NCI-H1105 treated with DMSO at 0.1 percent for 48 hours (cell line): ENCODE results near the gene HAO2.
A peak's percentile ranks its signal among the peaks of the same experiment; 100 is the strongest.

ENCODE experiments used
- DNase-seq: peaks from one replicate; lab custom pipeline; 2025; lab: John Stamatoyannopoulos, UW

HAO2 gene

GRCh38 chr1:119380983-119381662 lies 12.5 kb downstream of the HAO2 start:
- no peak for DNase-seq

DNA sequence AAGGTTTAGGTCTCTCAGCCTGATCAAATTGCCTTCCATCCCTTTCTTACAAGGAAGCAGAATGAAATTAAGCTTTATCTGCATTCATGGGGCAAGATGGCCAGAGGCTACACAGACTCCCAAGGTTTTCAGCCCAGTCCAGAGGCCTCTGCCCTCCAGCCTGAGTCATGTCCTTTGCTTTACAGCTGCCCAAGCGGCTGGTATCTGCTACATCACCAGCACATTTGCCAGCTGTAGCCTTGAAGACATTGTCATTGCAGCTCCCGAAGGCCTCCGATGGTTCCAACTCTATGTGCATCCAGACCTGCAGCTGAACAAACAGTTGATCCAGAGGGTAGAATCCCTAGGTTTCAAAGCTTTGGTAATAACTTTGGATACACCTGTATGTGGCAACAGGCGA lies 16.0 kb downstream of the HAO2 start:
- no peak for DNase-seq

DNA sequence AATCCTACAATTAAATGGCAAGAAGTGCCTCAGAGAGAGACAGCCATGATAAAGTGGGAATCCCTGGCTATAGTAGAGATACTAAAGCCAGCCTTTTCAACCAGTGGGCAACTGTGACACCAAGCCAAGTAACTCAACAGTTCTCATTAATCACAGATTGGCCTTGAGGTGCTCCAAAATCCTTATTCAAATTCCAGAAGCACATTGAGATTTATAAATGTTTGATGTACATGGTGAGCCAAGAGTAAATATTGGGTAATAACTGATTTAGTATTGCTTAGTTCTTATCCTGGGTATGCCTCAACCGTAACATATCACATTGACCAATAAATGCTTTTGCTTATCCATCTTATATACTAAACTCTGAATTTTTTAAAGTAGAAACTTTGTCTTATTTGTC lies 17.1 kb downstream of the HAO2 start:
- DNase-seq, result no peak

- DNase-seq, result no peak
Measured at GRCh38 chr1:119387858-119388257, 19.3 kb downstream of the HAO2 start.

GRCh38 chr1:119388450-119388849 lies 19.9 kb downstream of the HAO2 start:
- no peak for DNase-seq

DNA sequence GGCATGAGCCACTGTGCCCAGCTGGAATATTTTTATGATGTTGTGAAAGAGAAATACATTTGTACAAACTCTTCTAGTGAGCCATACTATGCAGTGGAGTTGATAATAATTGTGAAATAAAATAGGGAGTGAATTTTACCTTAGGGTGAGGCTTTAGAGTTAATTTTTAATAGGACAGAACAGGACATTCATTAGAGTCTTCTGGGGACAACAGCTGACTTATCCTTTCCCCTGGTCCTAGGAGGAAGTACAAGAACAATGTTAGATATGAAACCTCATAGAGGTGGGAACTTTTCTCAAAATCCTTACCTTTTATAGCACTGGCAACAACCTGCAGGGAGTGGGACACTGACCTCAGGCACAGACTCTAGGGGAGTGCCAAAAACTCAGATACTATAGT lies 21.9 kb downstream of the HAO2 start:
- DNase-seq, result no peak

DNA sequence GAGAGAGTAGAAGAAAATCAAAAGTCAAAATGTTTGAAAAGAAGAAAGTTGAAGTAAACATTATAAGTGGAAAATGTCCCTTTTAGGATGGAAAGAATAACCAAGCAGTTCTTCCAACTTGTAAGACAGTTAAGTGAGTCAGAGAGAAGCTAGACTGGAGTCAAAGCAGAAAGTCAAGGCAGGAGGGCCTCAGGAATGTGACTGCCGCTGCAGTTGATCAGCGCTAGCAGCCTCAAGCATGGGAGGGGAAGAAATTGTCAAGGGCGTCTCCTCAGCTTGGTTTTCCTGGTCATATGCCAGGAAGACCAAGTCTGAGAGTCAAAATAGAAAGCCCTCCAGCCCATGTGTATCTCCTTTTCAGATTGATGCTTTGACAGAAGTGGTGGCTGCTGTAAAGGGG lies 23.2 kb downstream of the HAO2 start:
- DNase-seq, result no peak

- no peak for DNase-seq
Measured at GRCh38 chr1:119394085-119394484, 25.5 kb downstream of the HAO2 start.

DNA sequence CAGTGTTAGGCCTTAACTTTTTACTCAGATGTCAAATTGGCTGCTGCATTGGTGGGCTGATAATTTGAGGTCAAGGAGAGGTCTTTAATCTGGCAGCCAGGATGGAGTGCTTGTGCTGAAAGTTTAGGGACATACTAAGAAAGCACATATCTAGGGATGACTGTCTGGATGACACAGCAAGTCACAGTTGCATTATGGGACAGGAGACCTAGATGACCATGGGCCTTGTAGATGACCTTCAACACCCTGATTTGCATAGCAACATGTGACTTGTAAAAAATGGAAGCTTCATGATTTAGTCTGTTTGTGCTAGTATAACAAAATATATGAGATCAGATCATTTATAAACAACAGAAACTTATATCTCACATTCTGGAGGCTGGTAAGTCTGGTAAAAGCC lies 28.4 kb downstream of the HAO2 start:
- DNase-seq, result no peak

DNA sequence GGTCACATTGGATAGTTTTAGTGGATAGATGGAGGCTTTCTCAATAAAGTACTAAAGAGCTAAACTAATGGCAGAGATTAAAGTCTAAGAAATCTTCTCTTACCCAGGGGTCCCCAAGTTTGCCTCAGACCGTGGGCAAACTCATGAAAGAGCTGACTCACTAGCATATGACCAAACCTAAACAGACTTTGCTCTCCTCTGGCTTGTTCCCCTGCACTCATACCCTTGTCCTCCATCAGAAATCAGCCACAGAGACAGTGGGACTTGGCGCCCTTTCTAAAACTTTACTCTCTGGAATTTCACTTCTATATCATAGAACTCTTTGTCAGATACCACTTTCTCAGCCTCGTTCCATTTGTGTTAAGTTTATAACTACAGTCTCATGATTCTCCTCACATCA lies 29.4 kb downstream of the HAO2 start:
- no peak for DNase-seq

- no peak for DNase-seq
Measured at GRCh38 chr1:119404736-119405135, 36.2 kb downstream of the HAO2 start.

DNA sequence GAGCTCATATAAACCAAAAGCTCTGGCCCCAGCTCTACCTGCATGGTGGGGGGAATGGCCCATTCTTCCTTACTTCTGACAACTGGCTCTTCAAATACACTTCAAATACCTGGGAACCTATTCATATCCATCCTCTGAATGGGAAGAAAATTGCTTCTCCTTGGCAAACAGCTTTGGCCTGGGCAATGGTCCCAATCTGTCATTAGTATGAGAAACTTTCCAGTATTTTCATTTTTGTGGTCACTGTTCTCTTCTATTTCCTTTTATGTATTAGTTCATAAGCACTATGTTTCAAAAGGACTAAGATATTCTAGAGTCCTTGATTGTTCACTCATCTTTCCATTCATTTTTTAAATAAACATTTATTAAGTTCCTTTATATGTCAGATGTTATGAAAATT lies 41.1 kb downstream of the HAO2 start:
- DNase-seq, result peak; percentile 96

DNA sequence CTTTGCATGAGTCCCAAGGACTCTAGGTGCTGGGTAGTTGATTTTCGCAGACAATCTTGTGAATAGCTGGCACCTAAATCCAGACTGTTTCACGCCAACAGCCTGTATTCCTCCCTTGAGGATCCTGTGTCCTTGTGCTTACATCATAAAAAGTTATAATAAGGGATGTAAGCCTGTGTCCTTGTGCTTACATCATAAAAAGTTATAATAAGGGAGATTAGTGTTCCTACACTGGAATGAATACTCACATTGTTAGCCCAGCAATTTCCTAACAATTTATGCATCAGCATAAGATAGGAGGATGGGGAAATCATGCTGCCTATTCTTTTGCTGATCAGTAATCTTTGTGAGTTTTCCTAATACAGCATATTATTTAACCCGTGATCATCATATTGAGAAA lies 42.4 kb downstream of the HAO2 start:
- DNase-seq, result no peak

DNA sequence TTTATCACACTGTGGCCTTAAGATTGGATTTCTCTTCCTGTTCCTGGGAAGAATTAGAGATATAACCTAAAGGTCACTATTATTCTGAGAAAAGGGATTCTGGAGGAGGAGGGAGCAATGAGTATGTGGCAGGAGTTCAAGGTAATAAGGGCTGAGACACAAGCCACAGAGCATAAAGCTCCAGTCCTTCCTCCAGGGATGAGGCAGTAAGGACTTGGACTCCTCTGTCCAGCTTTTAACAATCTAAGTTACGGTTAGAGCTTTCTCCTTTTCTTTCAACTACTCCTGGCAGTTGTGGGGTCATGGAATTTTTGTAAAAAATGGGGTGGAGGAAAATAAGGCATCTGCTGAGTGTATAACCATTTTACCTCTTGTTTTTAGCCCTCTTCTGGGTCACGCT lies 46.4 kb downstream of the HAO2 start, which contains the start of gene HSD3B2:
Gene HSD3B2 (plus strand): TSS at position 201 of the 400 bp plus-strand sequence. CDS start 270 bp downstream, outside the sequence.
- DNase-seq, result no peak

DNA sequence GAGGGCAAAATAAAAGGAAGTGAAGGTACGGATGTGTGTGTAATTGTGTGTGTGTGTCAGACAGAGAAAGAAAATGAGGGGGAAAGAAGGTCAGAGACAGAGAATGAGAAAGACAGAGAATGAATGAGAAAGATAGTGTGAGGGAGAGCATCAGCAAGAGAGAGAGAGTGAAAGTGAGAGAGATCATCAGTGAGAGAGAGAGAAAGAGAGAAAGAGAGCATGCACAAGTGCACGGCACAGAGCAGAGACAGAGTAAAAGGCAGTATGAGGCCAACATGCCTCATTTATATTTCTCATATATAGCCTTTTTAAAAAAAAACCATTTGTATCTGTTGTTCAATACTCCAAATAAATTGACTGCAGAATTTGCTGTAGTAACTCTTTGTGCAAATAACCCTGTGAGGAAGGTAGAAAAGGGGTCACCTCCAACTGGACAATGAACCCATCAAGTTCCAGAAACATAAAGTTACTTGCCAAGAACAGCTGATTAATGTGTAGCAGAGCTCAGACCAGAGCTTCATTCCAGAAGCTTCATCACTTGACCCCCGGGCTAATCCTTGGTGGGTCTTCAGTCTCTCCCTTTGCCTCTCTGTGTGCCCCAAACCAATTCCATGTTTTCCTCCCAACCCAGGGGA lies 47.5 kb downstream of the HAO2 start:
- no peak for DNase-seq

GRCh38 chr1:119419109-119419508 lies 50.5 kb downstream of the HAO2 start:
- no peak for DNase-seq

- DNase-seq, result no peak
Measured at GRCh38 chr1:119420638-119421037, 52.1 kb downstream of the HAO2 start.

DNA sequence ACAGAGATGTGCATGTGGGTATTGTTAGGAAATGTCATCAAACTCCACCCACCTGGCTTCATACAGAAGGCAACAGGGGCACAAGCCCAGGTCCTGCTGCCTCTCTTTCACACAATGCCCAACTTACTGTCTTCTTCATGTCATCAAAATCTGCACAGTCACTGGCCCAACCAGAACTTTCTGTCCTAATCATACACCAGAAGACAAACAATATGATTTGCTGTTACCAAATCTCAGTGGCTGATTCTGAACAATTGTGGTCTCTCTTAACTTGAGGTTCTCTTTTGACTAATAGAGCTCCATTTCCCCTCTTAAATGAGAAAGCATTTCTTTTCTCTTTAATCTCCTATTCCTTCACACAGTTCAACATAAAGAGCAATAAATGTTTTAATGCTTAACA lies 54.0 kb downstream of the HAO2 start:
- DNase-seq, result no peak

- DNase-seq, result no peak
Measured at GRCh38 chr1:119428991-119429390, 60.4 kb downstream of the HAO2 start.

- no peak for DNase-seq
Measured at GRCh38 chr1:119429687-119430086, 61.1 kb downstream of the HAO2 start.

GRCh38 chr1:119430486-119430885 lies 61.9 kb downstream of the HAO2 start:
- no peak for DNase-seq

GRCh38 chr1:119431836-119432235 lies 63.3 kb downstream of the HAO2 start:
- no peak for DNase-seq

- no peak for DNase-seq
Measured at GRCh38 chr1:119435052-119435451, 66.5 kb downstream of the HAO2 start.

- no peak for DNase-seq
Measured at GRCh38 chr1:119438761-119439160, 70.2 kb downstream of the HAO2 start.
